Lower lobe of right lung (tissue), 2 donors: Measurements from ENCODE around the gene FIGNL1. TPM values are rescaled to one million over a fixed set of nuclear protein-coding genes. Genes with fewer than 3 reads are reported as not detected.

ENCODE experiments used
- ATAC-seq, 2 donors: fragments of 200-7000 bp; cut with Tn5 transposase; one replicate each; pipeline ENCODE4 v1.9.1; 2020 to 2022; ENCODE audit warnings: mild to moderate bottlenecking in 2 of 2, moderate library complexity in 2 of 2
- DNase-seq: peaks from one replicate; pipeline ENCODE4 v3.0.0-alpha.2; 2020
- H3K27ac ChIP-seq: fragments of 200-600 bp; one replicate; pipeline ENCODE4 v1.8.0; 2022
- H3K27me3 ChIP-seq: fragments of 200-600 bp; one replicate; pipeline ENCODE4 v1.8.0; 2022; ENCODE audit warnings: low read depth
- H3K36me3 ChIP-seq: fragments of 200-600 bp; one replicate; pipeline ENCODE4 v1.8.0; 2022; ENCODE audit warnings: mild to moderate bottlenecking
- H3K4me1 ChIP-seq: fragments of 200-600 bp; one replicate; pipeline ENCODE4 v1.8.0; 2022
- H3K4me3 ChIP-seq: fragments of 200-600 bp; one replicate; pipeline ENCODE4 v1.8.0; 2022; ENCODE audit warnings: mild to moderate bottlenecking
- H3K9me3 ChIP-seq: fragments of 200-600 bp; one replicate; pipeline ENCODE4 v1.8.0; 2022
- intact Hi-C: fragments of 100-400 bp; cut with DNase I; formaldehyde crosslinking; loops from one replicate; pipeline ENCODE4 v1.11.0; 2022
- total RNA-seq: library from RNA; stranded (reverse); fragmentation: NEBNext Ultra II Directional; extraction: Animal tissue kit (Norgen Biotek cat#: 25700); gene quantifications from one replicate; pipeline ENCODE4 v1.2.1, GENCODE V29; 2021
- TF ChIP-seq, protein P1 (sequence below): fragments of 200-600 bp; IDR thresholded peaks from one replicate; pipeline ENCODE4 v1.8.0; 2022; ENCODE audit warnings: antibody characterized with exemption, mild to moderate bottlenecking
- donor health status: DM: no; HTN: yes; CAD: no; lungs with severe emphysema.

Gene FIGNL1
- total RNA-seq, 1 donor from 2014 or later: 5.0 TPM

GRCh38 chr7:50418526-50419290, 31.4 kb downstream of the FIGNL1 start:
- no peaks in the 10 kb centered on the region for H3K27me3 ChIP-seq
- TF ChIP-seq, protein P1, sequence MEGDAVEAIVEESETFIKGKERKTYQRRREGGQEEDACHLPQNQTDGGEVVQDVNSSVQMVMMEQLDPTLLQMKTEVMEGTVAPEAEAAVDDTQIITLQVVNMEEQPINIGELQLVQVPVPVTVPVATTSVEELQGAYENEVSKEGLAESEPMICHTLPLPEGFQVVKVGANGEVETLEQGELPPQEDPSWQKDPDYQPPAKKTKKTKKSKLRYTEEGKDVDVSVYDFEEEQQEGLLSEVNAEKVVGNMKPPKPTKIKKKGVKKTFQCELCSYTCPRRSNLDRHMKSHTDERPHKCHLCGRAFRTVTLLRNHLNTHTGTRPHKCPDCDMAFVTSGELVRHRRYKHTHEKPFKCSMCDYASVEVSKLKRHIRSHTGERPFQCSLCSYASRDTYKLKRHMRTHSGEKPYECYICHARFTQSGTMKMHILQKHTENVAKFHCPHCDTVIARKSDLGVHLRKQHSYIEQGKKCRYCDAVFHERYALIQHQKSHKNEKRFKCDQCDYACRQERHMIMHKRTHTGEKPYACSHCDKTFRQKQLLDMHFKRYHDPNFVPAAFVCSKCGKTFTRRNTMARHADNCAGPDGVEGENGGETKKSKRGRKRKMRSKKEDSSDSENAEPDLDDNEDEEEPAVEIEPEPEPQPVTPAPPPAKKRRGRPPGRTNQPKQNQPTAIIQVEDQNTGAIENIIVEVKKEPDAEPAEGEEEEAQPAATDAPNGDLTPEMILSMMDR: no peak
- H3K4me1 ChIP-seq: peaks cover 6% of the 10 kb centered on the region
- intact Hi-C loops: no loop called here
- no peaks in the 10 kb centered on the region for H3K9me3 ChIP-seq
- DNase-seq (no peak), ATAC-seq (no peak)
- H3K4me3 ChIP-seq: no peak overlapping the region
- H3K36me3 ChIP-seq: no peaks in the 10 kb centered on the region
- H3K27ac ChIP-seq: no peak overlapping the region

- TF ChIP-seq, protein P1: peak; percentile 86
- peaks cover 6% of the 10 kb centered on the region for H3K4me1 ChIP-seq
- peak; percentile 75 for DNase-seq
- peak; percentile 89 to 93 for ATAC-seq
- H3K27ac ChIP-seq: no peak overlapping the region
- H3K9me3 ChIP-seq: no peaks in the 10 kb centered on the region
- H3K36me3 ChIP-seq: no peaks in the 10 kb centered on the region
- no peaks in the 10 kb centered on the region for H3K27me3 ChIP-seq
- H3K4me3 ChIP-seq: no peak overlapping the region
- intact Hi-C loops: no loop called here
These were observed 32.0 kb downstream of the FIGNL1 start for GRCh38 chr7:50418086-50418515.

DNA sequence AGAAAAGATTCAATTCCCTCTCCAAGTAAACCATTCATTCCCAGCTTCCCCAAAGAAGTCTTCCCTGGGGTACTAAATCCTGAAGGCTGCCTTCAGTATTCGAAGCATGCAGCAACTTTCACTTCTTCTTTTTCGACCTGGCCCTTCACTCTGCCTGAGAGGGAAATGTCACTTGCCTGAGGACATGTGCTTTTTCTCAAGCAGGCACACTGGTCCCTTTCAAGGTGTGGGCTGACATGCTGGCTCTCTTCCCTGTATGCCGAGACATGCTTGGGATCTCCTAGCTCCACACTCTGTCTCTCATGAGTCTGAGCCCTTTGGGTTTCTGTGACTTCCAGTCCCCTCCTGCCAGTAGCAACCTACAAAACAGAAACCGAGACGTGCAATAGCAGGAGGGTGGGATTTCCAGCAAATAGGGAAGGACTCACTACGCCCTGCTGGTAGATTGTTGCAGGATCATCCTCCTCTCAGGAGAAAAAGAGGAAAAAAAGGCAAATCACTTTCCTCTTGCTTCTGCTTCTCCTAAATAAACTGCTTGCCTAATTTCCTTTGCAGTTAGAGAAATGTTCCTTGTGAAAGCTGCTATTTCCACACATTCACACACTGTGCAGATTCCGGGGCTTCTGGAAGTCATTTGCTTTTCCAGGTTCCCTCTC, 33.5 kb downstream of the FIGNL1 start:
- Histone ChIP-seq H3K27me3 (no peaks in the 10 kb centered on the region), H3K4me1 (peaks cover 6% of the 10 kb centered on the region), H3K36me3 (no peaks in the 10 kb centered on the region), H3K4me3 (no peak overlapping the region), H3K9me3 (no peaks in the 10 kb centered on the region), H3K27ac (no peak overlapping the region)
- intact Hi-C loops: no loop called here
- TF ChIP-seq, protein P1: no peak
- DNase-seq: no peak
- peak; percentile 64 to 65 for ATAC-seq

GRCh38 chr7:50415844-50416364, 34.2 kb downstream of the FIGNL1 start:
- intact Hi-C loops: no loop called here
- TF ChIP-seq, protein P1: no peak
- Histone ChIP-seq H3K27ac (no peak overlapping the region), H3K27me3 (no peaks in the 10 kb centered on the region), H3K36me3 (no peaks in the 10 kb centered on the region), H3K9me3 (no peaks in the 10 kb centered on the region), H3K4me1 (peaks cover 6% of the 10 kb centered on the region), H3K4me3 (no peak overlapping the region)
- DNase-seq (no peak), ATAC-seq (no peak)

GRCh38 chr7:50413561-50413960, 36.6 kb downstream of the FIGNL1 start:
- Histone ChIP-seq H3K36me3 (no peaks in the 10 kb centered on the region), H3K27ac (no peak overlapping the region), H3K9me3 (no peaks in the 10 kb centered on the region), H3K27me3 (no peaks in the 10 kb centered on the region), H3K4me1 (peaks cover 6% of the 10 kb centered on the region), H3K4me3 (no peak overlapping the region)
- intact Hi-C loops: no loop called here
- TF ChIP-seq, protein P1: no peak
- ATAC-seq: no peak
- no peak for DNase-seq
